Vagina (tissue), 2 donors: Measurements from ENCODE around the gene CHST2. TPM values are rescaled to one million over a fixed set of nuclear protein-coding genes. Genes with fewer than 3 reads are reported as not detected.

Experiments used
- DNase-seq, 2 donors: peaks; one replicate each; pipeline ENCODE4 v3.0.0-alpha.2; 2017; ENCODE audit errors: extremely low spot score in 2 of 2
- H3K27ac ChIP-seq: fragments of 200-600 bp; sonication (generic); one replicate; pipeline ENCODE4 v1.5.1; 2019
- H3K27me3 ChIP-seq: fragments of 200-600 bp; sonication (generic); one replicate; pipeline ENCODE4 v1.5.1; 2019
- H3K36me3 ChIP-seq, 2 donors: fragments of 200-600 bp; sonication (generic); one replicate each; pipeline ENCODE4 v1.5.1; 2017 to 2019
- H3K4me1 ChIP-seq: fragments of 200-600 bp; sonication (generic); one replicate; pipeline ENCODE4 v1.5.1; 2019
- H3K4me3 ChIP-seq, 2 donors: fragments of 200-600 bp; sonication (generic); 1 replicate in 1 of 2; 2 replicates in 1 of 2; pipeline ENCODE4 v1.5.1; 2016 to 2019
- H3K9me3 ChIP-seq: fragments of 200-600 bp; sonication (generic); one replicate; pipeline ENCODE4 v1.5.1; 2019
- POLR2A ChIP-seq, 2 donors: fragments of 450-650 bp; IDR thresholded peaks; one replicate each; pipeline ENCODE4 v1.6.1; 2017; ENCODE audit warnings: antibody characterized with exemption in 2 of 2, mild to moderate bottlenecking in 2 of 2, moderate library complexity in 2 of 2
- POLR2AphosphoS5 ChIP-seq, 2 donors: sonication (generic); formaldehyde crosslinking; IDR thresholded peaks; one replicate each; pipeline ENCODE4 v1.9.0; 2017; ENCODE audit warnings: antibody characterized with exemption in 2 of 2, mild to moderate bottlenecking in 2 of 2, low read depth in 1 of 2; ENCODE audit not compliant: insufficient read depth in 1 of 2
- intact Hi-C: fragments of 100-400 bp; cut with DNase I; formaldehyde crosslinking; loops from one replicate; pipeline ENCODE4 v1.15.1; 2023
- total RNA-seq: library from RNA; depleted of rRNA; stranded (reverse); fragments of >200 nt; gene quantifications from one replicate; pipeline ENCODE4 v1.2.3, GENCODE V29; 2016
- TF ChIP-seq, protein P1 (sequence below), 3 experiments: fragments of 450-650 bp in 2 of 3; fragments of 200-600 bp in 1 of 3; sonication (generic) in 1 of 3; IDR thresholded peaks; one replicate each; pipeline ENCODE4 v1.5.1; 2017 to 2019; ENCODE audit warnings: antibody characterized with exemption in 3 of 3, mild to moderate bottlenecking in 2 of 3, moderate library complexity in 2 of 3

CHST2 gene
- total RNA-seq, 1 donor from 2014 or later, result 12.5 TPM

DNA sequence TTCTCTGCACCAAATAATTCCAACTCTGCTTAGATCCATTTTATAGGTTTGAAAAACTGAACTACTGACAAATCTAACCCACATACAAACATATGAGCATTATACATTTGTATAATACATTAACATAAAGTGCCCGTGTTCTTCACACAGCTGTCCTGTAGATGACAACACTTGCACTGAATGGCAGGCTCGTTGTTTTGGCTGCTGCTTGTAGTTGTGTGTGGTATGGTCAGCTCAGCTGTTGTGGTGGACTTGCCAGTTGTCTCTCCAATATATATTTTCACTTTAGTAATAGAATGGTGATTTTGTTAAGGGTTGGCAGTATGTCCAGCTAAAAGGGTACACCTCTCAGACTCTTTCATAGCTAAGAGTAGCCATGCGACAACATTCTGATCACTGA lies 30.5 kb downstream of the CHST2 start:
- DNase-seq, result no peak
- no peak overlapping the region for H3K27ac ChIP-seq

DNA sequence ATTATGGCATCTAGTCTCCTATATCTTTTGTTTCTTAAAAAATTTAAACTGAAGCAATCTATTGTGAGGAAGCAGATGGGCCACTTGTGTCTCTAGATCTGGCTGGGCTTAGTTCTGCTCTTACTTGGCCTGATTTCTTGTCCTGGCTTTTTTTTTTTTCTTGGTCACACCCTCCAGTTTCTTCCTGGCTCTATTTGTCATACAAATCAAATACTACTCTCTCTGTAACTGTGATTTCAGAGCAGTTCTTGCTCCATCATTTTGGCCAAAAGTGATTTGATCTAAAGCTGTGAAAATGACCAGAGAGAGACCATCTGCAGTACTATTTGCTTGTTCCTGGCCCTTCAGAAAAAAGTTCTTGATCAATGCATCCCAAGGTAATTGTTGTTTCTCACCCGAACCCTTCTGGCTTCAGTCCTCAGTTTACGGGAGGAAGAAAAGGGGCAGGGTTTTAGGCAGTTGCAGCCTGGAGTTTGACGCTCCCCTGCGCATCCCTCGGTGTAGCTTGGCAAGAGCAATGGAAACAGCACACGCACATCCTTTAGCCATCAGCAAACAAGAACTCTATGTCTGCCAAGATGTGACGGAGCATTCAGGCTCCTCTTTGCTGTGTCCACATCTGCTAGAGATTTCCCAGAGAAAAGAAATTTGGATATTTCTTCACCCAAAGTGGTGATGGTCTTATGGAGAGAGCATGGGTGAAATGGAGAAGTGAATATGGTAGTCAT lies 31.6 kb downstream of the CHST2 start:
- Histone ChIP-seq H3K4me3 (no peak overlapping the region), H3K27ac (no peak overlapping the region), H3K4me1 (no peaks in the 10 kb centered on the region), H3K27me3 (no peaks in the 10 kb centered on the region), H3K9me3 (no peaks in the 10 kb centered on the region), H3K36me3 (no peaks in the 10 kb centered on the region)
- intact Hi-C loops, result no loop called here
- DNase-seq, result no peak
- no peak for TF ChIP-seq POLR2A (IDR thresholded peaks at IDR 0.05)

More for the DNA sequence above, 30.5 kb downstream of the CHST2 start:
- TF ChIP-seq, protein P1, sequence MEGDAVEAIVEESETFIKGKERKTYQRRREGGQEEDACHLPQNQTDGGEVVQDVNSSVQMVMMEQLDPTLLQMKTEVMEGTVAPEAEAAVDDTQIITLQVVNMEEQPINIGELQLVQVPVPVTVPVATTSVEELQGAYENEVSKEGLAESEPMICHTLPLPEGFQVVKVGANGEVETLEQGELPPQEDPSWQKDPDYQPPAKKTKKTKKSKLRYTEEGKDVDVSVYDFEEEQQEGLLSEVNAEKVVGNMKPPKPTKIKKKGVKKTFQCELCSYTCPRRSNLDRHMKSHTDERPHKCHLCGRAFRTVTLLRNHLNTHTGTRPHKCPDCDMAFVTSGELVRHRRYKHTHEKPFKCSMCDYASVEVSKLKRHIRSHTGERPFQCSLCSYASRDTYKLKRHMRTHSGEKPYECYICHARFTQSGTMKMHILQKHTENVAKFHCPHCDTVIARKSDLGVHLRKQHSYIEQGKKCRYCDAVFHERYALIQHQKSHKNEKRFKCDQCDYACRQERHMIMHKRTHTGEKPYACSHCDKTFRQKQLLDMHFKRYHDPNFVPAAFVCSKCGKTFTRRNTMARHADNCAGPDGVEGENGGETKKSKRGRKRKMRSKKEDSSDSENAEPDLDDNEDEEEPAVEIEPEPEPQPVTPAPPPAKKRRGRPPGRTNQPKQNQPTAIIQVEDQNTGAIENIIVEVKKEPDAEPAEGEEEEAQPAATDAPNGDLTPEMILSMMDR (IDR thresholded peaks at IDR 0.05), result no peak
- no peak for TF ChIP-seq POLR2AphosphoS5 (IDR thresholded peaks at IDR 0.05; ENCODE audit: insufficient read depth in 1 of 2, low read depth in 1 of 2)
- no peak for TF ChIP-seq POLR2A (IDR thresholded peaks at IDR 0.05)
- Histone ChIP-seq H3K27me3 (no peaks in the 10 kb centered on the region), H3K9me3 (no peaks in the 10 kb centered on the region), H3K4me3 (no peak overlapping the region), H3K4me1 (no peaks in the 10 kb centered on the region), H3K36me3 (no peaks in the 10 kb centered on the region)
- intact Hi-C loops, result no loop called here

DNA sequence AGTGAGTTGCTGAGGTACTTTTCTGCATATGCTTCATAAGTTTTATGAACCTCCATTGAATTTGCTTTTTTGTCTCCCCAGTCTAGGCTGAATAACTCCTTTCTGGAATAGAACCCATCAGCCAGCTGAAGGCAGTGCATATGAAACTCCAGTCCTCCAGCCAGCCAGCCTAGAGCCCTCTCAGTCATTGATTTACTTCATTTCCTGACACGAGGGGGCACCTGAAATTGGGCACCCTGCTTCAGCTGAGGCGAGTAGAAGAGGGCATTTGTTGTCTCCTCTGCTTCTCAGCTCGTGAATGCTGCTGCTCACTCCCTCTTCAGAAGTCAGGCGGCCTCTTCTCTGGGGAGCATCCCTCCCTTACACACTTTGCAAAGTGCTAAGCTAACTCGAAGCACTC lies 32.5 kb downstream of the CHST2 start:
- DNase-seq, result no peak
- no peak for TF ChIP-seq POLR2AphosphoS5 (IDR thresholded peaks at IDR 0.05; ENCODE audit: insufficient read depth in 1 of 2, low read depth in 1 of 2)
- intact Hi-C loops, result no loop called here
- no peaks in the 10 kb centered on the region for H3K9me3 ChIP-seq
- no peak overlapping the region for H3K27ac ChIP-seq
- no peaks in the 10 kb centered on the region for H3K4me1 ChIP-seq
- no peak overlapping the region for H3K4me3 ChIP-seq
- no peaks in the 10 kb centered on the region for H3K36me3 ChIP-seq
- no peaks in the 10 kb centered on the region for H3K27me3 ChIP-seq

DNA sequence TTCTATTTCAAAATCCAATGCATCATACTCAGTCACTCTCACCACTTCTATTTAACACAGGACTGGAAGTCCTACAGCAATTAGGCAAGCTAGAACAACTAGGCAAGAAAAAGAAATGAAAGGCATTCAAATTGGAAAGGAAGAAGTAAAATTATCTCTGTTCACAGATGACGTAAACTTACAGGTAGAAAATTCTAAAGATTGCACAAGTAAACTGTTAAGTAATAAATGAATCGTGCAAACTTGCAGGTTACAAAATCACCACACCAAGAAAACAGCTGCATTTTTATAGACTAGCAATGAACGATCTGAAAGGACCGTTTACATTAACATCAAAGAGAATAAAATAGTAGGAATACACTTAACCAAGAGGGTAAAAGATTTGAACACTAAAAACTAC lies 36.2 kb downstream of the CHST2 start:
- intact Hi-C loops, result no loop called here
- Histone ChIP-seq H3K27ac (no peak overlapping the region), H3K9me3 (no peaks in the 10 kb centered on the region), H3K4me3 (no peak overlapping the region), H3K4me1 (no peaks in the 10 kb centered on the region), H3K36me3 (no peaks in the 10 kb centered on the region), H3K27me3 (no peaks in the 10 kb centered on the region)
- TF ChIP-seq POLR2A (IDR thresholded peaks at IDR 0.05) (no peak), POLR2AphosphoS5 (IDR thresholded peaks at IDR 0.05; ENCODE audit: insufficient read depth in 1 of 2, low read depth in 1 of 2) (no peak)
- TF ChIP-seq, protein P1 (IDR thresholded peaks at IDR 0.05), result no peak
- DNase-seq, result no peak

DNA sequence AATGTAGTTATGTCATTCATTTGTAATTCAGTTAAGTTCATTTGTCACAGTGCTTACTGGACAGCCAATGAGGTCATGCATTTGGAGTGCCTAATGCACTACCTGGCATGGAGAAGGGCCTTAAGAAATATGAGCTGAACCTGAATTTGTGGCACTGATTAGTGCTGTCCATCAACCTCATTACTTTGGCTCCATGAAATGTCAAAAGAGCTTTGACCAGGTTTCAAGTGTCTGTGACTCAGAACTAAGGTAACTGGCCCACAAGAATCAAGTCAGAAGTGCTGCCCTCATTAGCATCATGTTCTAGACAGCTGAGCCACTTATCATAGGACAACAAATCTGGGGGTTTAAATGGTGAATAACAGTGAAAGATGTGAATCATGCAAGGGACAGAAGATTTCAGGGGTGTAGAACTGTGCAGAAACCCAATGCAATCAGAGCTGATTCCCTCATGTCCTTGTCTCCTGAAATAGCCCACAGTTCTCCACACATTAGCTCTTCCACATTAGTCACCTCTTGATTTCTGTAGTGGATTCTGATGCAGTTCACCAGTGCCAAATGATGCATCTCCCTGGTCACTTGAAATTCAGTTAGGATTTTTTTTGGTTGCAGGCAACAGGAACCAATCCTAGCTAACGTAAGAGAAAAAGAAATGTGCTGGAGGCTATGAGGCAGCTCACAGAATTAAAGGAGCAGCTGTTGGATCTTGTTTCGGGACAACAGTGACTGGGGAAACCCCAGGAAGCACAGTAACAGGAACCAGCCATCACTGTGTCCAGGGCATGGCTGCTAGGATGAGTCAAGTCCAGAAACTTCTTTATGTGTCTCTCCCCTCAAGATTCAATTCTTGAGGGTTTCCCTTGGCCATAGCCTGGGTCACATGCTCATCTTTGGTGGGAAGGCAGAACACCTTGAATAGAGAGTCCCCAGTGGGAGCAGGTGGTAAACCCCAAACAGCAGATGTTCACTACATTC lies 38.7 kb downstream of the CHST2 start:
- Histone ChIP-seq H3K27me3 (no peaks in the 10 kb centered on the region), H3K4me1 (no peaks in the 10 kb centered on the region), H3K9me3 (no peaks in the 10 kb centered on the region), H3K36me3 (no peaks in the 10 kb centered on the region), H3K4me3 (no peak overlapping the region), H3K27ac (no peak overlapping the region)
- TF ChIP-seq, protein P1 (IDR thresholded peaks at IDR 0.05), result no peak
- TF ChIP-seq POLR2A (IDR thresholded peaks at IDR 0.05), result no peak
- TF ChIP-seq POLR2AphosphoS5 (IDR thresholded peaks at IDR 0.05; ENCODE audit: insufficient read depth in 1 of 2, low read depth in 1 of 2), result no peak
- intact Hi-C loops, result no loop called here
- DNase-seq, result no peak
